ENCODE data around the gene C16orf46.
"Not testable (repeated sequence)": the region's sequence is repeated elsewhere in the genome, so short reads cannot be mapped to it uniquely, and the experiment has no call there.

Gene C16orf46

GRCh38 chr16:81077076-81077940 is at the start of gene C16orf46:
TSS of gene C16orf46 (minus strand) at chr16:81077238. CDS start at chr16:81063955, 13,283 bp downstream.
- DNase-seq (ENCODE audit: low read depth in 2 of 2): peak; percentile 92 to 95

- no peak for DNase-seq (ENCODE audit: low read depth in 2 of 2)
Observed at GRCh38 chr16:81123092-81123852, 46.2 kb upstream of the C16orf46 start.

- no peak for DNase-seq (ENCODE audit: low read depth in 2 of 2)
Observed at GRCh38 chr16:81121474-81121990, 44.5 kb upstream of the C16orf46 start.

- DNase-seq (ENCODE audit: low read depth in 2 of 2): no peak
Observed at GRCh38 chr16:81117436-81117835, 40.4 kb upstream of the C16orf46 start.

GRCh38 chr16:81116285-81116684 is 39.2 kb upstream of the C16orf46 start:
- no peak for DNase-seq (ENCODE audit: low read depth in 2 of 2)

- DNase-seq (ENCODE audit: low read depth in 2 of 2): no peak
Observed at GRCh38 chr16:81112453-81112852, 35.4 kb upstream of the C16orf46 start.

- not testable (repeated sequence) for DNase-seq (ENCODE audit: low read depth in 2 of 2)
Observed at GRCh38 chr16:81109274-81109673, 32.2 kb upstream of the C16orf46 start.

GRCh38 chr16:81107511-81107910 is 30.5 kb upstream of the C16orf46 start:
- no peak for DNase-seq (ENCODE audit: low read depth in 2 of 2)

- no peak for DNase-seq (ENCODE audit: low read depth in 2 of 2)
Observed at GRCh38 chr16:81106826-81107503, 29.9 kb upstream of the C16orf46 start.

GRCh38 chr16:81105946-81106345 is 28.9 kb upstream of the C16orf46 start:
- no peak for DNase-seq (ENCODE audit: low read depth in 2 of 2)

GRCh38 chr16:81101702-81102101 is 24.7 kb upstream of the C16orf46 start:
- DNase-seq (ENCODE audit: low read depth in 2 of 2): no peak

- DNase-seq (ENCODE audit: low read depth in 2 of 2): no peak
Observed at GRCh38 chr16:81099958-81100357, 22.9 kb upstream of the C16orf46 start.

GRCh38 chr16:81097230-81097629 is 20.2 kb upstream of the C16orf46 start:
- no peak for DNase-seq (ENCODE audit: low read depth in 2 of 2)

GRCh38 chr16:81096715-81097208 is 19.7 kb upstream of the C16orf46 start:
- no peak for DNase-seq (ENCODE audit: low read depth in 2 of 2)

GRCh38 chr16:81095953-81096714 is 19.1 kb upstream of the C16orf46 start, which contains the start of gene GCSH:
TSS of gene GCSH (minus strand) at chr16:81096395. CDS start at chr16:81096278, 117 bp downstream.
- peak; percentile 95 to 97 for DNase-seq (ENCODE audit: low read depth in 2 of 2)

- no peak for DNase-seq (ENCODE audit: low read depth in 2 of 2)
Observed at GRCh38 chr16:81095653-81095952, 18.6 kb upstream of the C16orf46 start.

GRCh38 chr16:81094771-81095251 is 17.8 kb upstream of the C16orf46 start:
- no peak for DNase-seq (ENCODE audit: low read depth in 2 of 2)

- DNase-seq (ENCODE audit: low read depth in 2 of 2): no peak
Observed at GRCh38 chr16:81088836-81089235, 11.8 kb upstream of the C16orf46 start.

GRCh38 chr16:81081014-81081413 is 4.0 kb upstream of the C16orf46 start:
- DNase-seq (ENCODE audit: low read depth in 2 of 2): no peak

- no peak for DNase-seq (ENCODE audit: low read depth in 2 of 2)
Observed at GRCh38 chr16:81080233-81080632, 3.2 kb upstream of the C16orf46 start.

GRCh38 chr16:81076566-81077075 is 417 bp downstream of the C16orf46 start:
- DNase-seq (ENCODE audit: low read depth in 2 of 2): peak; percentile 85 to 90
